ENCODE results near the gene BCL10.

GRCh38 chr1:85321237-85321964 lies 45.0 kb upstream of the BCL10 start:
- no peak for TF ChIP-seq CTCF (IDR thresholded peaks at IDR 0.05)
- TF ChIP-seq POLR2A (IDR thresholded peaks at IDR 0.05): no peak

All from lower leg skin (tissue), 3 donors.